SU-DHL-6 (cell line): Measurements from ENCODE around the gene HECTD4.

Source experiments
- H2AFZ ChIP-seq: fragments of 200-600 bp; sonication (generic); 2 replicates; pipeline ENCODE4 v1.6.1; 2014; ENCODE audit warnings: low read depth, mild to moderate bottlenecking, moderate library complexity, mixed read lengths, antibody characterized with exemption, low read length; ENCODE audit not compliant: severe bottlenecking
- H3F3A ChIP-seq: fragments of 200-600 bp; shearing (Covaris generic); 2 replicates; pipeline ENCODE4 v1.6.0; 2016; ENCODE audit warnings: antibody characterized with exemption, mild to moderate bottlenecking; ENCODE audit not compliant: insufficient read depth
- H3K27ac ChIP-seq: fragments of 200-600 bp; sonication (generic); 2 replicates; pipeline ENCODE4 v1.5.1; 2016; ENCODE audit warnings: low read depth, mild to moderate bottlenecking, low read length, moderate library complexity, mixed read lengths
- H3K27me3 ChIP-seq: fragments of 200-600 bp; sonication (generic), shearing (Covaris generic); 2 replicates; pipeline ENCODE4 v1.6.0; 2014; ENCODE audit warnings: mild to moderate bottlenecking, low read length
- H3K36me3 ChIP-seq: fragments of 200-600 bp; sonication (generic); 2 replicates; pipeline ENCODE4 v1.6.1; 2014; ENCODE audit warnings: mild to moderate bottlenecking, low read length, mixed read lengths
- H3K4me2 ChIP-seq: fragments of 300-600, 200-600 bp; shearing (Covaris generic), sonication (generic); 2 replicates; pipeline ENCODE4 v1.6.0; 2014; ENCODE audit warnings: low read length, low read depth, mild to moderate bottlenecking; ENCODE audit not compliant: poor library complexity, severe bottlenecking
- H3K4me3 ChIP-seq: fragments of 200-600 bp; sonication (generic); 2 replicates; pipeline ENCODE4 v1.5.1; 2014; ENCODE audit warnings: antibody characterized with exemption, low read length, mild to moderate bottlenecking, mixed read lengths; ENCODE audit not compliant: insufficient read depth, poor library complexity, severe bottlenecking
- H3K79me2 ChIP-seq: fragments of 200-600 bp; sonication (generic); 2 replicates; pipeline ENCODE4 v1.6.1; 2014; ENCODE audit warnings: mild to moderate bottlenecking, low read length, moderate library complexity; ENCODE audit not compliant: insufficient read depth
- H3K9ac ChIP-seq: fragments of 200-600 bp; sonication (generic); 2 replicates; pipeline ENCODE4 v1.7.0; 2014; ENCODE audit warnings: mild to moderate bottlenecking, low read length
- H3K9me2 ChIP-seq: fragments of 200-600 bp; sonication (generic); replicated peaks from 2 replicates; pipeline ENCODE4 v1.6.1; 2014; ENCODE audit warnings: low read length; ENCODE audit not compliant: insufficient read depth
- H3K9me3 ChIP-seq: fragments of 200-600 bp; sonication (generic); 2 replicates; pipeline ENCODE4 v1.6.1; 2014; ENCODE audit warnings: low read length, mixed read lengths; ENCODE audit not compliant: insufficient read depth
- H4K20me1 ChIP-seq: fragments of 200-600 bp; sonication (generic); 2 replicates; pipeline ENCODE4 v1.6.1; 2014; ENCODE audit warnings: low read depth, mild to moderate bottlenecking, antibody characterized with exemption, low read length, moderate library complexity, mixed read lengths
- CTCF ChIP-seq: fragments of 200-600 bp; sonication (generic); IDR thresholded peaks from one replicate; pipeline ENCODE4 v1.5.1; 2017; ENCODE audit warnings: antibody characterized with exemption, mild to moderate bottlenecking, low read length, moderate library complexity; ENCODE audit not compliant: insufficient read depth, poor library complexity, severe bottlenecking
- EZH2phosphoT487 ChIP-seq: fragments of 200-600 bp; sonication (generic), shearing (Covaris generic); conservative IDR thresholded peaks from 2 replicates; pipeline ENCODE4 v1.6.1; 2018; ENCODE audit warnings: mild to moderate bottlenecking, antibody characterized with exemption, low read length, moderate library complexity, mixed read lengths

Gene HECTD4

GRCh38 chr12:112381883-112382796, at the start of gene HECTD4:
Gene HECTD4 (minus strand): TSS chr12:112382431. CDS start chr12:112382128, 303 bp downstream.
- Histone ChIP-seq H3K9me3 (no peaks in the 10 kb centered on the region), H2AFZ (peak within 1 kb of the TSS; percentile 100), H3K27ac (peak within 1 kb of the TSS; percentile 79), H3K4me2 (peak within 1 kb of the TSS; percentile 77), H3K9me2 (no peaks in the 10 kb centered on the region), H3K27me3 (no peaks in the 10 kb centered on the region), H4K20me1 (no peaks in the 10 kb centered on the region), H3K9ac (peak within 1 kb of the TSS; percentile 74), H3K79me2 (peaks cover 35% of the 10 kb centered on the region), H3K4me3 (peak within 1 kb of the TSS; percentile 83), H3F3A (no peaks in the 10 kb centered on the region), H3K36me3 (no peaks in the 10 kb centered on the region)
- no peak for TF ChIP-seq EZH2phosphoT487

- H3K79me2 ChIP-seq: peaks cover 83% of the 10 kb centered on the region
- H3K36me3 ChIP-seq: no peaks in the 10 kb centered on the region
- no peak for TF ChIP-seq CTCF
- no peak for TF ChIP-seq EZH2phosphoT487
- H4K20me1 ChIP-seq: peaks cover 9% of the 10 kb centered on the region
- H2AFZ ChIP-seq: no peak overlapping the region
- H3K9me3 ChIP-seq: no peaks in the 10 kb centered on the region
- no peaks in the 10 kb centered on the region for H3K27me3 ChIP-seq
- no peak overlapping the region for H3K27ac ChIP-seq
- no peak overlapping the region for H3K4me3 ChIP-seq
- H3K9ac ChIP-seq: no peak overlapping the region
- H3F3A ChIP-seq: peaks cover 15% of the 10 kb centered on the region
- no peak overlapping the region for H3K4me2 ChIP-seq
- H3K9me2 ChIP-seq: no peaks in the 10 kb centered on the region
Observed at GRCh38 chr12:112431965-112432364, 49.7 kb upstream of the HECTD4 start.

- Histone ChIP-seq H3K9me2 (no peaks in the 10 kb centered on the region), H3K79me2 (peaks cover 83% of the 10 kb centered on the region), H3K27me3 (no peaks in the 10 kb centered on the region), H3K36me3 (no peaks in the 10 kb centered on the region), H3K4me2 (no peak overlapping the region), H2AFZ (no peak overlapping the region), H3F3A (peaks cover 8% of the 10 kb centered on the region; the same call in 1 of the 2 replicates), H3K9ac (no peak overlapping the region), H3K27ac (no peak overlapping the region), H4K20me1 (no peaks in the 10 kb centered on the region; the same call in 1 of the 2 replicates), H3K9me3 (no peaks in the 10 kb centered on the region), H3K4me3 (no peak overlapping the region)
- TF ChIP-seq EZH2phosphoT487 (no peak), CTCF (no peak)
Observed at GRCh38 chr12:112430929-112431328, 48.7 kb upstream of the HECTD4 start.

GRCh38 chr12:112427760-112428159, 45.5 kb upstream of the HECTD4 start:
- TF ChIP-seq EZH2phosphoT487: no peak
- Histone ChIP-seq H3K9ac (no peak overlapping the region), H3K27me3 (no peaks in the 10 kb centered on the region), H2AFZ (no peak overlapping the region), H3K79me2 (peaks cover 85% of the 10 kb centered on the region), H3K4me2 (no peak overlapping the region), H3K36me3 (no peaks in the 10 kb centered on the region), H3F3A (no peaks in the 10 kb centered on the region; the same call in 1 of the 2 replicates), H4K20me1 (peaks cover 4% of the 10 kb centered on the region; the same call in 1 of the 2 replicates), H3K9me3 (no peaks in the 10 kb centered on the region), H3K27ac (no peak overlapping the region), H3K9me2 (no peaks in the 10 kb centered on the region), H3K4me3 (no peak overlapping the region)
